ENCODE results near the gene ARHGEF40.
A peak's percentile ranks its signal among the peaks of the same experiment; 100 is the strongest.
"Not testable (repeated sequence)": the region's sequence is repeated elsewhere in the genome, so short reads cannot be mapped to it uniquely, and the experiment has no call there.

The ARHGEF40 gene

GRCh38 chr14:21039585-21040369 lies 30.3 kb upstream of the ARHGEF40 start:
- peak in 1 of 2 experiments; percentile 27 for DNase-seq (ENCODE audit: low read depth in 2 of 2)

- DNase-seq (ENCODE audit: low read depth in 2 of 2): no peak
Observed at GRCh38 chr14:21040370-21040925, 29.7 kb upstream of the ARHGEF40 start.

GRCh38 chr14:21040941-21041340 lies 29.2 kb upstream of the ARHGEF40 start:
- DNase-seq (ENCODE audit: low read depth in 2 of 2): not testable (repeated sequence)

- DNase-seq (ENCODE audit: low read depth in 2 of 2): no peak
Observed at GRCh38 chr14:21041676-21042433, 28.2 kb upstream of the ARHGEF40 start, which contains the start of gene RNASE7. TSS of gene RNASE7 (plus strand) at chr14:21042362. CDS start at chr14:21042993, 631 bp downstream.

GRCh38 chr14:21042918-21043317 lies 27.2 kb upstream of the ARHGEF40 start:
- DNase-seq (ENCODE audit: low read depth in 2 of 2): no peak

- DNase-seq (ENCODE audit: low read depth in 2 of 2): no peak
Observed at GRCh38 chr14:21043387-21043973, 26.6 kb upstream of the ARHGEF40 start.

- no peak for DNase-seq (ENCODE audit: low read depth in 2 of 2)
Observed at GRCh38 chr14:21043974-21044618, 26.0 kb upstream of the ARHGEF40 start.

- no peak for DNase-seq (ENCODE audit: low read depth in 2 of 2)
Observed at GRCh38 chr14:21047378-21047781, 22.7 kb upstream of the ARHGEF40 start.

GRCh38 chr14:21048638-21049037 lies 21.5 kb upstream of the ARHGEF40 start:
- no peak for DNase-seq (ENCODE audit: low read depth in 2 of 2)

GRCh38 chr14:21049271-21049673 lies 20.8 kb upstream of the ARHGEF40 start:
- DNase-seq (ENCODE audit: low read depth in 2 of 2): no peak

GRCh38 chr14:21050597-21050996 lies 19.5 kb upstream of the ARHGEF40 start:
- no peak for DNase-seq (ENCODE audit: low read depth in 2 of 2)

GRCh38 chr14:21053184-21054122 lies 16.7 kb upstream of the ARHGEF40 start:
- DNase-seq (ENCODE audit: low read depth in 2 of 2): no peak

- no peak for DNase-seq (ENCODE audit: low read depth in 2 of 2)
Observed at GRCh38 chr14:21054123-21054767, 15.9 kb upstream of the ARHGEF40 start.

GRCh38 chr14:21054768-21055145 lies 15.3 kb upstream of the ARHGEF40 start:
- no peak for DNase-seq (ENCODE audit: low read depth in 2 of 2)

GRCh38 chr14:21055432-21056117 lies 14.5 kb upstream of the ARHGEF40 start:
- DNase-seq (ENCODE audit: low read depth in 2 of 2): no peak

- no peak for DNase-seq (ENCODE audit: low read depth in 2 of 2)
Observed at GRCh38 chr14:21056520-21057163, 13.5 kb upstream of the ARHGEF40 start.

- no peak for DNase-seq (ENCODE audit: low read depth in 2 of 2)
Observed at GRCh38 chr14:21057803-21058675, 12.1 kb upstream of the ARHGEF40 start, which contains the start of gene RNASE8. TSS of gene RNASE8 (plus strand) at chr14:21057822. CDS start at chr14:21057893, 71 bp downstream.

GRCh38 chr14:21058903-21059302 lies 11.2 kb upstream of the ARHGEF40 start:
- no peak for DNase-seq (ENCODE audit: low read depth in 2 of 2)

All from fibroblast of skin of left biceps (primary cell).